Uterus (tissue), 2 donors: ENCODE data around the gene SUPT5H.

Source experiments
- POLR2A ChIP-seq, 2 donors: fragments of 450-650 bp; IDR thresholded peaks; one replicate each; pipeline ENCODE4 v1.6.1; 2016; ENCODE audit warnings: antibody characterized with exemption in 2 of 2, mild to moderate bottlenecking in 1 of 2, moderate library complexity in 1 of 2
- TF ChIP-seq, protein P1 (sequence below), 4 experiments: fragments of 200-600 bp in 2 of 4; fragments of 450-650 bp in 2 of 4; sonication (generic) in 2 of 4; IDR thresholded peaks; one replicate each; pipeline ENCODE4 v1.5.1; 2016 to 2019; ENCODE audit warnings: antibody characterized with exemption in 4 of 4, mild to moderate bottlenecking in 2 of 4, moderate library complexity in 1 of 4

DNA sequence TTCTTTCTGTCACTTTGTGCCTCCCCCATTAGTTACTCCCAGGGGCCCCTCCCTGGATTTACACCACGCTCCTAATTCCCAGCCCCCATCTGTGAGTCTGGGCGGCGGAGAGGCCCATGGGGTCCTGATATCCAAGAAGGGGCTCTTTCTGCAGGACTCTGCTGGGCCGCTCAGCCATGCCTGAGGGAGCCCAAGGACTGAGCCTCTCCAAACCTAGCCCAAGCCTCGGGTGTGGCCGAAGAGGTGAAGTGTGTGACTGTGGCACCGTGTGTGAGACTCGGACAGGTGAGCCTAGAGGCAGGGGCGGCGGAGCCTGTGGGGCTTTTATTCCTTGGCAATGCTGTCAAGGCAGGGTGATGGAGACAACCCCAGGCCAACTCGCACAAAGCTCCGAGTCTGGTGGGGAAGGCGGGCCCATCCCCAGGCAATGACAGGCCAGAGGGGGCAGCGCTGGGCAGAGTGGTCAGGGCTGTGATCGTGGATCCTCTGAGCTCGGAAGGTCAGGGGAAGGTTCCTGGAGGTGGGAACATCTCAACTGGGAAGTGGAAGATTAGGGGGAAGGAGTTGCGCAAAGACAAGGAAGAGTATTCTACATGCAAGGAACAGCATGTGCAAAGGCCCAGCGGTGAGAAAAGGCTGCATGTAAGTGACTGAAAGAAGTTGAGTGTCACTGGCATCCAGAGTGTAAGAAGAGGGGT is 31.3 kb upstream of the SUPT5H start:
- TF ChIP-seq, protein P1, sequence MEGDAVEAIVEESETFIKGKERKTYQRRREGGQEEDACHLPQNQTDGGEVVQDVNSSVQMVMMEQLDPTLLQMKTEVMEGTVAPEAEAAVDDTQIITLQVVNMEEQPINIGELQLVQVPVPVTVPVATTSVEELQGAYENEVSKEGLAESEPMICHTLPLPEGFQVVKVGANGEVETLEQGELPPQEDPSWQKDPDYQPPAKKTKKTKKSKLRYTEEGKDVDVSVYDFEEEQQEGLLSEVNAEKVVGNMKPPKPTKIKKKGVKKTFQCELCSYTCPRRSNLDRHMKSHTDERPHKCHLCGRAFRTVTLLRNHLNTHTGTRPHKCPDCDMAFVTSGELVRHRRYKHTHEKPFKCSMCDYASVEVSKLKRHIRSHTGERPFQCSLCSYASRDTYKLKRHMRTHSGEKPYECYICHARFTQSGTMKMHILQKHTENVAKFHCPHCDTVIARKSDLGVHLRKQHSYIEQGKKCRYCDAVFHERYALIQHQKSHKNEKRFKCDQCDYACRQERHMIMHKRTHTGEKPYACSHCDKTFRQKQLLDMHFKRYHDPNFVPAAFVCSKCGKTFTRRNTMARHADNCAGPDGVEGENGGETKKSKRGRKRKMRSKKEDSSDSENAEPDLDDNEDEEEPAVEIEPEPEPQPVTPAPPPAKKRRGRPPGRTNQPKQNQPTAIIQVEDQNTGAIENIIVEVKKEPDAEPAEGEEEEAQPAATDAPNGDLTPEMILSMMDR (IDR thresholded peaks at IDR 0.05) = no peak
- no peak for TF ChIP-seq POLR2A (IDR thresholded peaks at IDR 0.05)
